H1 (cell line): ENCODE results near the gene NRN1L. TPM values are rescaled to one million over a fixed set of nuclear protein-coding genes. Genes with fewer than 3 reads are reported as not detected.

Experiments used
- ATF2 ChIP-seq: IDR thresholded peaks from 2 replicates; pipeline ENCODE4 v1.6.1; 2012; ENCODE audit warnings: low read length, inconsistent platforms
- CREB1 ChIP-seq: IDR thresholded peaks from 2 replicates; pipeline ENCODE4 v1.6.1; 2012; ENCODE audit warnings: inconsistent platforms
- HDAC2 ChIP-seq, 2 experiments: fragments of 300-600 bp in 1 of 2; sonication (generic) in 1 of 2; IDR thresholded peaks; 2 replicates each; pipeline ENCODE4 v1.6.1; 2011 to 2012; ENCODE audit warnings: low read depth in 2 of 2, low read length in 2 of 2, mild to moderate bottlenecking in 2 of 2, moderate library complexity in 2 of 2, borderline replicate concordance in 1 of 2, inconsistent platforms in 1 of 2
- KDM5A ChIP-seq: fragments of 200-600 bp; IDR thresholded peaks from 2 replicates; pipeline ENCODE4 v1.7.1; 2012; ENCODE audit warnings: mild to moderate bottlenecking, low read length, inconsistent platforms, mixed read lengths
- TAF7 ChIP-seq: optimal IDR thresholded peaks from 2 replicates; pipeline ENCODE3; 2011; ENCODE audit warnings: low read depth, mild to moderate bottlenecking, inconsistent platforms, low read length, moderate library complexity, borderline replicate concordance
- USF2 ChIP-seq: IDR thresholded peaks from 2 replicates; pipeline ENCODE4 v1.6.1; 2011; ENCODE audit warnings: low read length, improper control_type of control experiment
- polyA plus RNA-seq, 7 experiments: library from polyadenylated mRNA; depleted of rRNA in 3 of 7; stranded (reverse) in 5 of 7; unstranded in 2 of 7; fragments of >200 nt in 5 of 7; fragments of 200-250 nt in 2 of 7; gene quantifications; 1 replicate in 5 of 7; 2 replicates in 1 of 7; 4 replicates in 1 of 7; pipeline versions ENCODE4 v1.2.1 to v1.2.3, GENCODE V29; 2011 to 2013; ENCODE audit warnings: missing spikeins in 2 of 7, mixed read lengths in 2 of 7
- total RNA-seq: library from RNA; stranded (reverse); fragmentation: NEBNext Ultra II Directional; extraction: Animal tissue kit (Norgen Biotek cat#: 25700); gene quantifications from 2 replicates; pipeline ENCODE4 v1.2.1, GENCODE V29; 2021

NRN1L gene
- total and polyA plus RNA-seq, 2 of the 8 experiments (the other 6 are each of a cell fraction or from before 2014, with no cell fraction given), result 4.1 to 35.2 TPM

GRCh38 chr16:67935402-67936123 lies 50.9 kb downstream of the NRN1L start (continued):
- no peak; the same call in 1 of the 2 replicates for TF ChIP-seq KDM5A
- TF ChIP-seq HDAC2 (IDR thresholded peaks at IDR 0.05; ENCODE audit: borderline replicate concordance in 1 of 2, low read depth in 2 of 2, low read length in 2 of 2), result 0 out of 4 replicates have a peak, but pooled peaks have one; percentile 15 to 69
- peak; percentile 87 for TF ChIP-seq USF2
- peak; percentile 46 for TF ChIP-seq TAF7
- no peak for TF ChIP-seq CREB1
- 0 out of 2 replicates have a peak, but pooled peaks have one; percentile 78 for TF ChIP-seq ATF2
